Gastroesophageal sphincter (tissue), 2 donors: ENCODE measurements around the gene MAPKBP1.

Experiments
- EP300 ChIP-seq: sonication (generic); formaldehyde crosslinking; IDR thresholded peaks from one replicate; pipeline ENCODE4 v1.6.1; 2017; ENCODE audit warnings: antibody characterized with exemption, mild to moderate bottlenecking
- POLR2A ChIP-seq, 2 donors: fragments of 450-650 bp; IDR thresholded peaks; one replicate each; pipeline ENCODE4 v1.6.1; 2017; ENCODE audit warnings: antibody characterized with exemption in 2 of 2, mild to moderate bottlenecking in 2 of 2, moderate library complexity in 1 of 2

DNA sequence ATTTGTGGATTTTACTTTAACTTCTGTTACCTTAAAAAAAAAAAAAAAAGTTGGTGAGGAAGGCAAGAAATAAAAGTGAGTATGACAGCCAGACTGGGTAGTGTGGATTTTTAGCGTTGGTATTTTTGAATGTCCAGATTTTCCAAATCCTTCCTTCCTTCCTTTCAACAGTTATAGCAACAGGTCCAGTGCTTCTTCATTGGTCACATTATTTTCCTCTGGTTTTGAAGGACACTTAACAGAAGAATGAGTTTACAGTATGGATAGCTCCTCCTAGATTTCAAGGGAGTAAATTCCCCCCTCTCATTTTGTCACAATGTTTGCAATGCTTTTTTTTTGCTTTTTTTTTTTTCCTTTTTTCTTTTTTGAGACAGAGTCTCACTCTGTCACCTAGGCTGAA lies 6.4 kb downstream of the MAPKBP1 start:
- TF ChIP-seq EP300 (no peak), POLR2A (IDR thresholded peaks at IDR 0.05) (no peak)
